HG03520 (cell line): Measurements from ENCODE around the gene BTBD9.

ENCODE experiments used
- ATAC-seq: cut with Tn5 transposase; IDR thresholded peaks from one replicate; pipeline ENCODE4 v1.9.1; 2021; ENCODE audit warnings: mild to moderate bottlenecking, moderate library complexity; ENCODE audit not compliant: unreplicated experiment

Gene BTBD9

GRCh38 chr6:38316099-38316868, 323.4 kb downstream of the BTBD9 start:
- peak; percentile 54 for ATAC-seq

- no peak for ATAC-seq
Measured at GRCh38 chr6:38311201-38311600, 328.5 kb downstream of the BTBD9 start.

- ATAC-seq = no peak
Measured at GRCh38 chr6:38310061-38310460, 329.7 kb downstream of the BTBD9 start.

- peak; percentile 64 for ATAC-seq
Measured at GRCh38 chr6:38307740-38308139, 332.0 kb downstream of the BTBD9 start.

- ATAC-seq = no peak
Measured at GRCh38 chr6:38306931-38307330, 332.8 kb downstream of the BTBD9 start.

- ATAC-seq = peak; percentile 52
Measured at GRCh38 chr6:38305995-38306681, 333.6 kb downstream of the BTBD9 start.

- ATAC-seq = no peak
Measured at GRCh38 chr6:38302838-38303237, 336.9 kb downstream of the BTBD9 start.

GRCh38 chr6:38302081-38302480, 337.6 kb downstream of the BTBD9 start:
- no peak for ATAC-seq

- no peak for ATAC-seq
Measured at GRCh38 chr6:38290133-38290799, 349.5 kb downstream of the BTBD9 start.

GRCh38 chr6:38287487-38287886, 352.2 kb downstream of the BTBD9 start:
- ATAC-seq = no peak

- ATAC-seq = no peak
Measured at GRCh38 chr6:38284802-38285394, 354.8 kb downstream of the BTBD9 start.

GRCh38 chr6:38283734-38284362, 355.9 kb downstream of the BTBD9 start:
- no peak for ATAC-seq

- ATAC-seq = no peak
Measured at GRCh38 chr6:38282911-38283310, 356.8 kb downstream of the BTBD9 start.

GRCh38 chr6:38281126-38281525, 358.6 kb downstream of the BTBD9 start:
- no peak for ATAC-seq

GRCh38 chr6:38279963-38280588, 359.7 kb downstream of the BTBD9 start:
- ATAC-seq = no peak

GRCh38 chr6:38279423-38279822, 360.3 kb downstream of the BTBD9 start:
- no peak for ATAC-seq

GRCh38 chr6:38273325-38273724, 366.4 kb downstream of the BTBD9 start:
- ATAC-seq = no peak

GRCh38 chr6:38272222-38272621, 367.5 kb downstream of the BTBD9 start:
- ATAC-seq = no peak

- ATAC-seq = no peak
Measured at GRCh38 chr6:38271081-38271480, 368.6 kb downstream of the BTBD9 start.

- ATAC-seq = no peak
Measured at GRCh38 chr6:38270367-38270766, 369.4 kb downstream of the BTBD9 start.
